GM06990 (cell line): ENCODE measurements around the gene STXBP5.
A peak's percentile ranks its signal among the peaks of the same experiment; 100 is the strongest.

Experiments
- DNase-seq: peaks from one replicate; pipeline ENCODE4 v3.0.0-alpha.2; 2011; ENCODE audit not compliant: insufficient read length; ENCODE audit errors: extremely low read depth
- H3K27me3 ChIP-seq: replicated peaks from 2 replicates; pipeline ENCODE4 v1.6.0; 2011; ENCODE audit warnings: low read length; ENCODE audit not compliant: control insufficient read depth, insufficient read depth
- H3K36me3 ChIP-seq: 2 replicates; pipeline ENCODE4 v1.5.1; 2011; ENCODE audit warnings: low read length; ENCODE audit not compliant: control insufficient read depth, insufficient read depth
- H3K4me3 ChIP-seq: replicated peaks from 2 replicates; pipeline ENCODE4 v1.5.1; 2011; ENCODE audit warnings: low read depth, mild to moderate bottlenecking, control low read depth, low read length
- TF ChIP-seq, protein P1 (sequence below): IDR thresholded peaks from 2 replicates; pipeline ENCODE4 v1.5.1; 2011; ENCODE audit warnings: low read length, control low read depth, mild to moderate bottlenecking, inconsistent platforms; ENCODE audit not compliant: insufficient read depth, poor library complexity, severe bottlenecking

The STXBP5 gene

DNA sequence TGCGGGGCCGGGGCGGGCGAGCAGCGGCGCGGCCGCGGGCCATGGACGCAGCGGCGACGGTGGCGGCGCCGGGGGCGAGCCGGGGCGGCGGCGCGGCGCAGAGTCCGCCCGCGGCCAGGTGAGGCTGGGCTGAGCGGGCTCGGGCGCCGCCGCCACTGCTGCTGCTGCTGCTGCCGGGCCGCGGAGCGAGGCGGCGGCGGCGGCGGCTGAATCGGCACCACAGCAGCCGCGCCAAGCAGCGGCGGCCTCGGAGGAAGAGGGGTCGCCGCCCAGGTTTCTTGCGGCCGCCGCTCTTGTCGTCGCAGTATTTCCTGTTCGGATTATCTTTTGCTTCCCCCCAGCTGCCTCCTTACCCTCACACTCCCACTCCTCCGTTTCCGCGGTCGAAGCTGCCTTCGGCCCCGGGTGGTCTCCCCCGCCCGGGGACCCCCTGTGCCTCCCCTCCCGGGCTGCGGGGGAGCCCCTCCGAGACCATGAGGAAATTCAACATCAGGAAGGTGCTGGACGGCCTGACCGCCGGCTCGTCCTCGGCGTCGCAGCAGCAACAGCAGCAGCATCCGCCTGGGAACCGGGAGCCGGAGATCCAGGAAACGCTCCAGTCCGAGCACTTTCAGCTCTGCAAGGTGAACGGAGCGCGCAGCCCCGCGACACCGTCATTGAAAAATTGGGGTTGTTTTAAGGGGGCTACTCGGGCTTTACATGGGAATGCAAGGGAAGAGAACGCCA is at the start of gene STXBP5:
STXBP5 (plus strand) TSS at position 358 of the 726 bp plus-strand sequence; CDS start at position 474, 116 bp downstream.
- peak; percentile 73 for DNase-seq
- Histone ChIP-seq H3K27me3 (no peaks in the 10 kb centered on the region), H3K36me3 (no peaks in the 10 kb centered on the region), H3K4me3 (peak within 1 kb of the TSS; percentile 94)
- TF ChIP-seq, protein P1, sequence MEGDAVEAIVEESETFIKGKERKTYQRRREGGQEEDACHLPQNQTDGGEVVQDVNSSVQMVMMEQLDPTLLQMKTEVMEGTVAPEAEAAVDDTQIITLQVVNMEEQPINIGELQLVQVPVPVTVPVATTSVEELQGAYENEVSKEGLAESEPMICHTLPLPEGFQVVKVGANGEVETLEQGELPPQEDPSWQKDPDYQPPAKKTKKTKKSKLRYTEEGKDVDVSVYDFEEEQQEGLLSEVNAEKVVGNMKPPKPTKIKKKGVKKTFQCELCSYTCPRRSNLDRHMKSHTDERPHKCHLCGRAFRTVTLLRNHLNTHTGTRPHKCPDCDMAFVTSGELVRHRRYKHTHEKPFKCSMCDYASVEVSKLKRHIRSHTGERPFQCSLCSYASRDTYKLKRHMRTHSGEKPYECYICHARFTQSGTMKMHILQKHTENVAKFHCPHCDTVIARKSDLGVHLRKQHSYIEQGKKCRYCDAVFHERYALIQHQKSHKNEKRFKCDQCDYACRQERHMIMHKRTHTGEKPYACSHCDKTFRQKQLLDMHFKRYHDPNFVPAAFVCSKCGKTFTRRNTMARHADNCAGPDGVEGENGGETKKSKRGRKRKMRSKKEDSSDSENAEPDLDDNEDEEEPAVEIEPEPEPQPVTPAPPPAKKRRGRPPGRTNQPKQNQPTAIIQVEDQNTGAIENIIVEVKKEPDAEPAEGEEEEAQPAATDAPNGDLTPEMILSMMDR: no peak

DNA sequence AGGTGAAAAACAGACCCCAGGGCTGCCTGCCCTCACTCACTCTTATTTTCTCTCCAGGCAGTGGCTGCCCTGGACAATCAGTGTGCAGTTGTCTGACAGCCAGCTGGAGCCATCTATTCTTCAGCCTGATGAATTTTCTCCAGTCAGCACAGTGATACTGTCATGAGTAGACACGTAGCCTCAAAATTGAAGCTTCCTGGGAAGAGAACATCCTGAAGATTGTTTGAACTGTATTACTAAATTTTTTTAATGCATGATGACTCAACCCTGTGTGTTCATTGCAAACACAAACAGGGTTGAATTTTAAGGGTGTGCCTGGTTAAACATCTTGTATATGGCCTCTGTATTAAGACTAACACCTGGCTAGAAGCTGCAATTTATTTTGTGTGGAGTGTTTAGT is 49.8 kb upstream of the STXBP5 start:
- no peak overlapping the region for H3K4me3 ChIP-seq
- TF ChIP-seq, protein P1: no peak
- DNase-seq: no peak
- H3K27me3 ChIP-seq: no peaks in the 10 kb centered on the region
- H3K36me3 ChIP-seq: no peaks in the 10 kb centered on the region

DNA sequence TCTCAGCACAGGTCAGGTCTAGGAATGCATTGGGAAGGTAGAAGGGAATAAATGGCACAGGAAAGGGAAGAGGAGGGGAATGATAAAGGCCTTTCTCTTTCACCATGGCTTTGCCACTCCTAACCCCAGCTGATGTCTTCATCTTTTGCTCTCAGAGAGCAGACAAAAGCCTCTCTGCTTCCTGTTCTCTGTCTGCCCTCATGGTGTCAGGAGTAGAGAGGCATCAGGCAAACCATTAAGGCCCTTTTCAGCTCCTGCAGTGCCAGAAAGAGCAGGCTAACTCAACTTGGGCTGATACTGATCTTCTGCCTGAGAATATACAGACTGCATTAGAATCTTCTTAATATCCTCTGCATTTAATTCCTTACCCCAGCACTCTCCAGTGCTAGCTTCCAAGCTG is 48.0 kb upstream of the STXBP5 start:
- no peak for DNase-seq
- Histone ChIP-seq H3K36me3 (no peaks in the 10 kb centered on the region), H3K27me3 (no peaks in the 10 kb centered on the region), H3K4me3 (no peak overlapping the region)
- TF ChIP-seq, protein P1: no peak

DNA sequence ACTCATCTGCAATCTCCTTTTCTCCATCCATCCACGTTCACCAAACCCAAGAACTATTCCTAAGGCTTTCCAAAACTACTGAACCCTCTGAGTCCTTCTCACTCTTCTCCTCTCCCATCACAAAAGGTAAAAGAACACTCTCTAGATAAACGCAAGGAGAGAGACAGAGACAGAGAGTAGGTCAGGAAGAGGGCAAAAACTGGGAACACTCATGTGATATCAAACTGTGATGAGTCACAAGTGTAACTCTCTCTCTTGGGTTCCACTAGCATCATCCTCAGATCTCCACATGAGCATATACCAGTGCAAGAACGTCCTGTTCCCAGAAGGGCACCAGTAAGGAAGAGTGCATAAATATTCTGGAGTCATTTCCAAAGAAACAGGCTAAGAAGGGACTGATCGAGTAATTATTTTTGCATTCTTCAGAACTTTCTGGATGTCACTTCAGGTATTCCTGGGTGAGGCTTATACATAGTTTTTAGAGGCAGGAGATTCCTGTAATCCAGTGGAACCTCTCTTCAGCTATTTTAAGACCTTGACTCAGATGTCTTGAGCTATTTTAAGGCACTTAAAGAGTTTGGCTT is 47.3 kb upstream of the STXBP5 start:
- H3K36me3 ChIP-seq: no peaks in the 10 kb centered on the region
- H3K4me3 ChIP-seq: no peak overlapping the region
- H3K27me3 ChIP-seq: no peaks in the 10 kb centered on the region
- no peak for DNase-seq
- TF ChIP-seq, protein P1: no peak

DNA sequence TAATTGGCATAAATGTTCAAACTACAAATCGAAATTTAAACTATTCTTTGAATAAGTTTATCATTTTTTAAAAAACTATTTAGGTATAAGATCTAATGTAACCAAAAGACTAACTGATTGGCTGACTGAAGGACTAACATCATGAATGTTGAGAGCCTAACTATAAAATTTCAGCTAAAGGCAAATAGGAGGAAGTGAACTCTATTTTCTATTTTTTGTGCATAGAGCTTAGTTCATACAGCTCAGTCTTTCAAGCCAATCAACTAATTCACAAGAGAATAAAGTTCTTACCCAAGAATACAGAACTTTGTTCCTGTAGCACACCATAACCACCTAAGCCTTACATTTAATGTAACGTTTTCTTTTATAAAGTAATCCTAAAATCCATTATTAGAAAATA is 46.3 kb upstream of the STXBP5 start:
- no peaks in the 10 kb centered on the region for H3K36me3 ChIP-seq
- DNase-seq: no peak
- TF ChIP-seq, protein P1: no peak
- no peak overlapping the region for H3K4me3 ChIP-seq
- no peaks in the 10 kb centered on the region for H3K27me3 ChIP-seq
